H1 (cell line): ENCODE measurements around the gene GRM4. TPM values are rescaled to one million over a fixed set of nuclear protein-coding genes. Genes with fewer than 3 reads are reported as not detected.

Experiments used
- CTCF ChIA-PET: fragments of 300-600 bp; sonication (Branson Sonifier 250); formaldehyde crosslinking; loops from one replicate; lab custom pipeline; 2021; ENCODE audit not compliant: partially characterized antibody; lab: Charles Lee
- POLR2A ChIA-PET: fragments of 300-600 bp; sonication (Branson Sonifier 250); formaldehyde crosslinking; loops from one replicate; lab custom pipeline; 2021; ENCODE audit warnings: inconsistent platforms; ENCODE audit not compliant: partially characterized antibody; lab: Charles Lee
- DNase-seq, 2 experiments: peaks; one replicate each; pipeline versions ENCODE4 v3.0.0 to v3.0.0-alpha.2; 2010 to 2022; ENCODE audit warnings: low spot score in 2 of 2, low read depth in 1 of 2, mixed read lengths in 1 of 2
- FAIRE-seq: peaks from 2 replicates; lab custom pipeline; 2011; peaks lifted over from hg19 to GRCh38; lab: Jason Lieb, UNC
- H2AFZ ChIP-seq: 2 replicates; pipeline ENCODE4 v1.8.1; 2012; ENCODE audit warnings: low read length, inconsistent platforms
- H2AK5ac ChIP-seq: 2 replicates; pipeline ENCODE4 v1.6.1; 2013; ENCODE audit warnings: low read depth, low read length
- H2BK120ac ChIP-seq: replicated peaks from 2 replicates; pipeline ENCODE3; 2013; ENCODE audit warnings: low read depth, low read length, inconsistent platforms
- H2BK12ac ChIP-seq: 2 replicates; pipeline ENCODE4 v1.6.1; 2013; ENCODE audit warnings: low read depth, low read length
- H2BK15ac ChIP-seq: 2 replicates; pipeline ENCODE4 v1.6.1; 2013; ENCODE audit warnings: low read length
- H2BK20ac ChIP-seq: 2 replicates; pipeline ENCODE4 v1.6.1; 2013; ENCODE audit warnings: low read length
- H2BK5ac ChIP-seq: 2 replicates; pipeline ENCODE4 v1.6.1; 2013; ENCODE audit warnings: low read depth, low read length
- H3K14ac ChIP-seq: 2 replicates; pipeline ENCODE4 v1.6.1; 2013; ENCODE audit warnings: inconsistent platforms; ENCODE audit not compliant: insufficient read length
- H3K18ac ChIP-seq: 2 replicates; pipeline ENCODE4 v1.6.1; 2013; ENCODE audit warnings: low read length; ENCODE audit errors: extremely low read depth
- H3K23ac ChIP-seq: 2 replicates; pipeline ENCODE4 v1.6.1; 2013; ENCODE audit warnings: inconsistent platforms; ENCODE audit not compliant: insufficient read length
- H3K23me2 ChIP-seq: 2 replicates; pipeline ENCODE4 v1.6.1; 2013; ENCODE audit warnings: low read depth, low read length
- H3K27ac ChIP-seq: 2 replicates; pipeline ENCODE4 v1.6.1; 2011; ENCODE audit warnings: low read depth, low read length, inconsistent platforms
- H3K27me3 ChIP-seq, 4 experiments: replicated peaks in 1 of 4; 1 replicate in 1 of 4; 2 replicates in 3 of 4; pipeline versions ENCODE4 v1.6.1 to v1.8.1; 2011 to 2013; ENCODE audit warnings: low read length in 3 of 4, mild to moderate bottlenecking in 3 of 4, inconsistent platforms in 2 of 4, mixed read lengths in 2 of 4, moderate library complexity in 1 of 4; ENCODE audit not compliant: control insufficient read depth in 3 of 4, insufficient read depth in 3 of 4; ENCODE audit errors: extremely low read depth in 1 of 4
- H3K36me3 ChIP-seq, 4 experiments: 2 replicates each; pipeline versions ENCODE4 v1.6.1 to v1.8.1; 2011 to 2013; ENCODE audit warnings: mild to moderate bottlenecking in 4 of 4, low read length in 3 of 4, moderate library complexity in 2 of 4, control low read depth in 1 of 4, inconsistent platforms in 1 of 4; ENCODE audit not compliant: insufficient read depth in 4 of 4, control insufficient read depth in 2 of 4
- H3K4ac ChIP-seq: replicated peaks from 2 replicates; pipeline ENCODE3; 2013; ENCODE audit warnings: low read length, low read depth, mixed read lengths, inconsistent platforms; ENCODE audit not compliant: insufficient read length
- H3K4me1 ChIP-seq, 4 experiments: replicated peaks in 1 of 4; 1 replicate in 1 of 4; 2 replicates in 3 of 4; pipeline versions ENCODE4 v1.6.1 to v1.8.1; 2011 to 2013; ENCODE audit warnings: low read length in 3 of 4, inconsistent platforms in 2 of 4, mixed read lengths in 1 of 4; ENCODE audit not compliant: insufficient read depth in 4 of 4, control insufficient read depth in 3 of 4
- H3K4me2 ChIP-seq, 2 experiments: 2 replicates each; pipeline versions ENCODE4 v1.6.1 to v1.8.1; 2011 to 2013; ENCODE audit warnings: low read depth in 2 of 2, low read length in 2 of 2, control low read depth in 1 of 2, inconsistent platforms in 1 of 2, mild to moderate bottlenecking in 1 of 2; ENCODE audit not compliant: insufficient read depth in 1 of 2
- H3K4me3 ChIP-seq, 4 experiments: fragments of 200-600, 300-600 bp in 1 of 4; sonication (generic), shearing (Covaris generic), sonication (Bioruptor Twin) in 1 of 4; 2 replicates each; pipeline versions ENCODE4 v1.5.1 to v1.8.1; 2011 to 2016; ENCODE audit warnings: low read length in 4 of 4, low read depth in 3 of 4, control low read depth in 2 of 4, inconsistent platforms in 2 of 4, mild to moderate bottlenecking in 2 of 4, mixed read lengths in 1 of 4, moderate library complexity in 1 of 4; ENCODE audit not compliant: insufficient read depth in 2 of 4; ENCODE audit errors: extremely low read depth in 1 of 4
- H3K56ac ChIP-seq: replicated peaks from 2 replicates; pipeline ENCODE3; 2013; ENCODE audit warnings: low read depth, mild to moderate bottlenecking, mixed read lengths, low read length, inconsistent platforms; ENCODE audit not compliant: insufficient read length
- H3K79me1 ChIP-seq: 2 replicates; pipeline ENCODE4 v1.6.1; 2013; ENCODE audit warnings: low read depth, low read length, control low read depth
- H3K79me2 ChIP-seq, 2 experiments: 2 replicates each; pipeline versions ENCODE4 v1.6.1 to v1.8.1; 2012 to 2013; ENCODE audit warnings: low read length in 2 of 2, mild to moderate bottlenecking in 2 of 2, inconsistent platforms in 1 of 2; ENCODE audit not compliant: insufficient read depth in 2 of 2, control insufficient read depth in 1 of 2
- H3K9ac ChIP-seq, 4 experiments: replicated peaks in 1 of 4; 1 replicate in 1 of 4; 2 replicates in 3 of 4; pipeline versions ENCODE4 v1.6.1 to v1.8.1; 2011 to 2013; ENCODE audit warnings: low read depth in 3 of 4, low read length in 3 of 4, control low read depth in 2 of 4, mild to moderate bottlenecking in 2 of 4, moderate library complexity in 2 of 4, inconsistent platforms in 1 of 4; ENCODE audit errors: extremely low read depth in 1 of 4
- H3K9me3 ChIP-seq, 2 experiments: 2 replicates each; pipeline versions ENCODE4 v1.6.1 to v1.8.1; 2012 to 2013; ENCODE audit warnings: mild to moderate bottlenecking in 2 of 2, moderate library complexity in 2 of 2, control low read depth in 1 of 2, inconsistent platforms in 1 of 2, low read depth in 1 of 2, low read length in 1 of 2, mixed read lengths in 1 of 2; ENCODE audit not compliant: insufficient read depth in 2 of 2
- H4K20me1 ChIP-seq, 2 experiments: replicated peaks in 1 of 2; 2 replicates each; pipeline versions ENCODE3 to v1.8.1; 2011 to 2013; ENCODE audit warnings: inconsistent platforms in 2 of 2, low read length in 2 of 2, mild to moderate bottlenecking in 1 of 2; ENCODE audit not compliant: insufficient read depth in 2 of 2, control insufficient read depth in 1 of 2
- H4K5ac ChIP-seq: 2 replicates; pipeline ENCODE4 v1.6.1; 2013; ENCODE audit warnings: low read length, low read depth, mixed read lengths, inconsistent platforms; ENCODE audit not compliant: insufficient read length
- H4K8ac ChIP-seq: 2 replicates; pipeline ENCODE4 v1.8.0; 2013; ENCODE audit warnings: mild to moderate bottlenecking, moderate library complexity, low read length, inconsistent platforms; ENCODE audit not compliant: insufficient read depth; ENCODE audit errors: extremely low read depth
- H4K91ac ChIP-seq: replicated peaks from 2 replicates; pipeline ENCODE3; 2013; ENCODE audit warnings: low read length, mixed read lengths, inconsistent platforms; ENCODE audit not compliant: insufficient read length
- ATF3 ChIP-seq: IDR thresholded peaks from 2 replicates; pipeline ENCODE4 v1.6.1; 2011; ENCODE audit warnings: low read depth, mild to moderate bottlenecking, low read length; ENCODE audit not compliant: insufficient read depth
- MAFK ChIP-seq: IDR thresholded peaks from 2 replicates; pipeline ENCODE4 v1.6.1; 2012; ENCODE audit warnings: low read depth, mild to moderate bottlenecking, improper control_type of control experiment, low read length
- NANOG ChIP-seq: IDR thresholded peaks from 2 replicates; pipeline ENCODE4 v1.6.1; 2011; ENCODE audit warnings: low read length, low read depth, mild to moderate bottlenecking, inconsistent platforms; ENCODE audit not compliant: insufficient read depth, poor library complexity, severe bottlenecking
- RBBP5 ChIP-seq: IDR thresholded peaks from 2 replicates; pipeline ENCODE4 v1.7.1; 2012; ENCODE audit warnings: low read depth, mild to moderate bottlenecking, inconsistent platforms, low read length, moderate library complexity, borderline replicate concordance
- RXRA ChIP-seq: IDR thresholded peaks from 2 replicates; pipeline ENCODE4 v1.6.1; 2011; ENCODE audit warnings: low read depth, mild to moderate bottlenecking, low read length, moderate library complexity; ENCODE audit not compliant: insufficient read depth
- SAP30 ChIP-seq: fragments of 300-600 bp; sonication (generic); IDR thresholded peaks from 2 replicates; pipeline ENCODE4 v1.7.1; 2012; ENCODE audit warnings: low read length, moderate library complexity, mild to moderate bottlenecking, inconsistent platforms; ENCODE audit not compliant: insufficient read depth, insufficient replicate concordance
- YY1 ChIP-seq: IDR thresholded peaks from 2 replicates; pipeline ENCODE4 v1.6.1; 2011; ENCODE audit warnings: low read depth, mild to moderate bottlenecking, low read length
- ZNF274 ChIP-seq: IDR thresholded peaks from 2 replicates; pipeline ENCODE4 v1.7.0; 2012; ENCODE audit warnings: low read length, borderline replicate concordance; ENCODE audit errors: extremely low read depth
- WGBS, 2 experiments: shearing (Covaris generic) in 1 of 2; methylation state at CpG; one replicate each; pipeline versions ENCODE4 v1.1.6 to v1.1.7; 2013 to 2015; ENCODE audit warnings: low lambda C conversion rate in 2 of 2, mixed read lengths in 2 of 2, inconsistent platforms in 1 of 2, low coverage in 1 of 2, missing lambda C conversion rate in 1 of 2; ENCODE audit not compliant: insufficient replicate concordance in 2 of 2, insufficient coverage in 1 of 2, insufficient read length in 1 of 2; ENCODE audit errors: extremely low coverage in 1 of 2, missing lambda C conversion rate in 1 of 2; 5-methylcytosine and 5-hydroxymethylcytosine counted together
- polyA plus RNA-seq, 7 experiments: library from polyadenylated mRNA; depleted of rRNA in 3 of 7; stranded (reverse) in 5 of 7; unstranded in 2 of 7; fragments of >200 nt in 5 of 7; fragments of 200-250 nt in 2 of 7; gene quantifications; 1 replicate in 5 of 7; 2 replicates in 1 of 7; 4 replicates in 1 of 7; pipeline versions ENCODE4 v1.2.1 to v1.2.3, GENCODE V29; 2011 to 2013; ENCODE audit warnings: missing spikeins in 2 of 7, mixed read lengths in 2 of 7
- total RNA-seq: library from RNA; stranded (reverse); fragmentation: NEBNext Ultra II Directional; extraction: Animal tissue kit (Norgen Biotek cat#: 25700); gene quantifications from 2 replicates; pipeline ENCODE4 v1.2.1, GENCODE V29; 2021

GRM4 gene
- total and polyA plus RNA-seq, 2 of the 8 experiments (the other 6 are each of a cell fraction or from before 2014, with no cell fraction given): 19.6 to 21.5 TPM

- Histone ChIP-seq H2BK15ac (peak overlapping the region; percentile 67; the same call in 1 of the 2 replicates), H3K18ac (peak overlapping the region; percentile 25; the same call in 1 of the 2 replicates), H2BK20ac (no peak overlapping the region), H4K20me1 (peaks cover 0 to 2% of the 10 kb centered on the region in 2 experiments), H3K27me3 (peaks cover 0 to 2% (median 0%) of the 10 kb centered on the region in 4 experiments; a peak in 1 of 7 replicates), H2AK5ac (no peak overlapping the region), H3K4me2 (no peak overlapping the region; a peak in 1 of 4 replicates), H3K23me2 (no peaks in the 10 kb centered on the region), H3K36me3 (no peaks in the 10 kb centered on the region), H2BK120ac (no peak overlapping the region), H3K79me2 (no peaks in the 10 kb centered on the region), H4K5ac (no peak overlapping the region), H3K9ac (no peak overlapping the region)
- WGBS, 2 experiments: 72% methylated on average over 7 of the region's 7 CpGs; no CpG with 5 or more reads in 1 of the 2 experiments
- CTCF ChIA-PET: interaction anchor here (0.6 to 5.2 kb wide), 23 partner anchors 9 to 504 kb away, joined by 3 to 120 read pairs (median 4); partner anchors contain the start of gene GRM4
- TF ChIP-seq MAFK: no peak
- no peak for TF ChIP-seq SAP30
- TF ChIP-seq NANOG: no peak
- no peak for TF ChIP-seq ATF3
- TF ChIP-seq YY1: no peak
- no peak for TF ChIP-seq RXRA
- TF ChIP-seq ZNF274: no peak
- TF ChIP-seq RBBP5: no peak
- TF ChIP-seq, all 59 proteins: peak for 0
- H3K4me1 ChIP-seq: peaks cover 6 to 23% (median 12%) of the 10 kb centered on the region in 4 experiments
- H2BK12ac ChIP-seq: no peak overlapping the region; the same call in 1 of the 2 replicates
- POLR2A ChIA-PET: interaction anchor here (1.4 kb wide), 1 partner anchor 25 kb away, joined by 4 read pairs; no protein-coding TSS in a partner anchor
- no peak overlapping the region for H3K27ac ChIP-seq
- no peak overlapping the region for H3K4ac ChIP-seq
- H3K14ac ChIP-seq: no peak overlapping the region
- H3K9me3 ChIP-seq: no peaks in the 10 kb centered on the region
- no peak overlapping the region for H2BK5ac ChIP-seq
- H3K79me1 ChIP-seq: no peaks in the 10 kb centered on the region
- peak overlapping the region; percentile 0; the same call in 1 of the 2 replicates for H4K8ac ChIP-seq
- H3K23ac ChIP-seq: no peak overlapping the region
- H4K91ac ChIP-seq: no peak overlapping the region
- H3K56ac ChIP-seq: no peak overlapping the region
- DNase-seq: no peak
- H3K4me3 ChIP-seq: no peak overlapping the region
- no peak overlapping the region for H2AFZ ChIP-seq
- no peak for FAIRE-seq
Observed at GRCh38 chr6:34052918-34053608, 92.8 kb downstream of the GRM4 start.
